H7 (cell line): ENCODE results near the gene MEAK7. TPM values are rescaled to one million over a fixed set of nuclear protein-coding genes. Genes with fewer than 3 reads are reported as not detected.

Source experiments
- DNase-seq: peaks from one replicate; pipeline ENCODE4 v3.0.0; 2012
- H3K27me3 ChIP-seq: 2 replicates; pipeline ENCODE4 v1.6.0; 2011; ENCODE audit warnings: mild to moderate bottlenecking, low read length; ENCODE audit not compliant: control insufficient read depth, insufficient read depth
- H3K36me3 ChIP-seq: replicated peaks from 2 replicates; pipeline ENCODE4 v1.5.1; 2011; ENCODE audit warnings: low read length; ENCODE audit not compliant: control insufficient read depth, insufficient read depth
- H3K4me3 ChIP-seq: 2 replicates; pipeline ENCODE4 v1.5.1; 2011; ENCODE audit warnings: low read depth, mild to moderate bottlenecking, control low read depth, low read length, moderate library complexity; ENCODE audit not compliant: insufficient read depth
- total RNA-seq: library from RNA; depleted of rRNA; stranded (reverse); fragments of >200 nt; shearing (Covaris generic); gene quantifications from 2 replicates; pipeline ENCODE4 v1.2.3, GENCODE V29; 2014

MEAK7 gene
- total RNA-seq, 1 experiment from 2014 or later = 9.2 TPM

- H3K36me3 ChIP-seq = peaks cover 2% of the 10 kb centered on the region
- DNase-seq = no peak
- H3K27me3 ChIP-seq = no peaks in the 10 kb centered on the region
- H3K4me3 ChIP-seq = no peak overlapping the region
Observed at GRCh38 chr16:84481051-84481735, 23.3 kb downstream of the MEAK7 start.

DNA sequence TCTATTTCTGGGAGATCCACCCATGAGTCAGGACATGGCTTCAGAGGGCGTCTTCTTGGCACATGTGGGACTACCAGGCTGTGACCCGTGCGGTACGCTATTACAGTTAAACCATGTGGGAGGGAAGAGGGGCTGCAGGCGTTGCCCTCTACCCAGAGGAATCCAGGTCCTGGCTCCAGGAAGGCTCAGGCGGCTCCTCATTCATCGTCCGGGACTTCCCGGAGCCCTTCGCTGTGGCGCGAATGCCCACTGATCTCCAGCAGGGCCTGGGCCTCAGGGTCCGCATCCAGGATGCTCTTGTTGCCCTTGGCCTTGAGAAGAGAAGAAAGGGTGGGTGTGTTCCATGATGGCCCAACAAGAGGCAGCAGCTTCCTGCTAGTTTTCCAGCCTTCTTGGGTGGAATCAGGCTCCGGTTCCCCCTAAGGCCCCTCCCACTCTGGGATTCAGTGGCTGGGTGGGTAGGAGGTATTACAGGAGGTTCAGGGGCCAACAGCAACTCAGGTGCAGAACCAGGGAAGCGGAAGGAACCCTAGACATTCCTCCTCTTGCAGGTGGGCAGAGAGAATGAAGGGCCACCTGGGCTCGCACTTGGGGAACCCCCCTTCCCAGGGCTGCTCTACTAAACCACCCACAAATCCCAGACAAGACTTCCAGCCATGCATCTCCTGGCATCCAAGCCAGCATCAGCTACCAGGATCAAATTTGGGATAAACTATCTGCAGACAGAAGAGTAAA lies 24.6 kb downstream of the MEAK7 start:
- H3K4me3 ChIP-seq = no peak overlapping the region
- H3K36me3 ChIP-seq = peaks cover 2% of the 10 kb centered on the region
- no peak for DNase-seq
- H3K27me3 ChIP-seq = no peaks in the 10 kb centered on the region

DNA sequence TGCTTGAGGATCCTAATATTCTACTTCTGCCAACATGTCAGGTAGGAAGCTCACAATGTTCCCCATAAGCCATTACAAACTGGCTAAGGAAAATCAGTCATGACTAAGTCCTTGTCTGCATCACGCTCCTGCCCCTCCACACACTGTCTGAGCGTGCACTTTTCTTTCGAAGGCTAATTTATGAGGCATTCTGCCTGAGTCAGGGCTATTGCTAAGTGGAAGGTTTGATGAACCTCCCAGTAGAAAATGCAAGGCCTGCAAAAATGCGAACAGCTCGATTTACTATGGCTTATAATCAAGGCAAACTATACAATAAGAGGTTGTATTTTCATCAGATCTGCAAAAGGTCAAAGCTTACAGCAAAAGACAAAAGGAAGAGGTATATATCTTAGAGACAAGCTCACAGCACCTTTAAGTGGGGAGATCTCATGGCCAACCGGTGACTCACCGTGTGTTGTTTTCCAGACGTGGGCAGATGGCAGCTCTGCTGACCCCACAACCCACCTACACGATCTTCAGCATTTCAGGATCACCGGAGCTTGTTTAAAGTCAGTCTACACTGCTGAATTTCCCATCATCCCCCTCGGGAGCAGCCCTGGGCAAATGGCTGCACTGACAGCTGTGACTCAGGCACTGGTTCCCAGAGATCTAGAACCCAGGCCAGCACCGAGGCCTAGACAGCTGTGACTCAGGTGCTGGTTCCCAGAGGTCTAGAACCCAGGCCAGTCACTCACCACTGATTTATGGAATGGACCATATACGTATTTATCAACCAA lies 26.1 kb downstream of the MEAK7 start:
- Histone ChIP-seq H3K27me3 (no peaks in the 10 kb centered on the region), H3K4me3 (no peak overlapping the region), H3K36me3 (peaks cover 2% of the 10 kb centered on the region)
- no peak for DNase-seq

- Histone ChIP-seq H3K27me3 (no peaks in the 10 kb centered on the region), H3K36me3 (peaks cover 2% of the 10 kb centered on the region), H3K4me3 (no peak overlapping the region)
- no peak for DNase-seq
Observed at GRCh38 chr16:84477661-84478060, 26.8 kb downstream of the MEAK7 start.

- Histone ChIP-seq H3K4me3 (no peak overlapping the region), H3K27me3 (no peaks in the 10 kb centered on the region), H3K36me3 (no peaks in the 10 kb centered on the region; the same call in 1 of the 2 replicates)
- DNase-seq = no peak
Observed at GRCh38 chr16:84476401-84476800, 28.1 kb downstream of the MEAK7 start.

DNA sequence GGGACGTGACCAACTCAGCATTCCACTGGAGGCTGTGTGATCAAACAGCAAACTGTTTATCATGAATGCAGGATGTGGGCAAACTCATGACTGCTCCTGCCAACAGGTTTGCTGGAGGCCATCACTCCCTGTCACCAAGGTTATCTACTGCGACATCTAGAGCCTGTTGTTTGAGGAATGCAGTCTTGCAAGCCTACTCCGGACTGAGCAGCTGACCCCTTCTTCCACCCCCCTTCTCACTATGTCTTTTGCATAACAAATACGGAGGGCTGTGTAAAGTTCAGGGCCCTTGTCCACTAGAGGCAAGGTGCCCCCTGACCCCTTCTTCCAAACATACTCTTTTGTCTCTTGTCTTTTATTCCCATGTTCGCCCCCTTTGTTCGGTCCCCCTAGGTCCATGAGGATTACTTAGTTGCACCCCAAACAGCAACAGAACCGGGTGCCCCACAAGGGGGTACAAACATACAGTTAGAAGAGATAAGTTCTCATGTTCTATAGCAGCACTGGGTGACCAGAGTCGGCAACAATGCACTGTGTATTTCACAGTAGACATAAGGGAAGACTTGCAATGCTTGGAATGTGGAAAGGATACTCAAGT lies 28.7 kb downstream of the MEAK7 start:
- no peaks in the 10 kb centered on the region; the same call in 1 of the 2 replicates for H3K36me3 ChIP-seq
- H3K27me3 ChIP-seq = no peaks in the 10 kb centered on the region
- H3K4me3 ChIP-seq = no peak overlapping the region
- DNase-seq = no peak

GRCh38 chr16:84471966-84472365 lies 32.5 kb downstream of the MEAK7 start:
- no peaks in the 10 kb centered on the region for H3K36me3 ChIP-seq
- H3K4me3 ChIP-seq = no peak overlapping the region
- no peak for DNase-seq

GRCh38 chr16:84471316-84471715 lies 33.1 kb downstream of the MEAK7 start:
- Histone ChIP-seq H3K27me3 (no peaks in the 10 kb centered on the region), H3K4me3 (no peak overlapping the region)

More at GRCh38 chr16:84471966-84472365, 32.5 kb downstream of the MEAK7 start:
- H3K27me3 ChIP-seq = no peaks in the 10 kb centered on the region

GRCh38 chr16:84467709-84468108 lies 36.8 kb downstream of the MEAK7 start:
- H3K4me3 ChIP-seq = no peak overlapping the region
- no peaks in the 10 kb centered on the region for H3K27me3 ChIP-seq
- no peak for DNase-seq
- H3K36me3 ChIP-seq = no peaks in the 10 kb centered on the region

More at GRCh38 chr16:84471316-84471715, 33.1 kb downstream of the MEAK7 start:
- H3K36me3 ChIP-seq = no peaks in the 10 kb centered on the region
- DNase-seq = no peak

DNA sequence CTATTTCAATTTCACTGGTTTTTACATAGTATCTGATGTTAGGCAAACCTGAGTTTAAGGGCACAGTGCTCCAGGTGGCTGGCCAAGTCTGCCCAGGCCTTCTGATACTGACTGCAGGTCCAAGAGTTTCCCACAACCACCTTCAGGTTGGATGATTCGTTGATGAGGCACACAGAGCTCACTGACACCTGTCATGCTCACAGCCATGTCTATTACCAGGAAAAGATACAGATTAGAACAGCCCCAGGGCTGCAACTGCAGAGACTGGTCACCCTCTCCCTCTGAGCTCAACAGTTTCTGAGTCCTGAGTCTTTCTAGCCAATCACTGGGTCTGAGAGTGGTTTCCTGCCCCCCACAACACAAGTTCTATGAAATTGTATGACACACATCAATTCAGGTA lies 37.2 kb downstream of the MEAK7 start:
- Histone ChIP-seq H3K27me3 (no peaks in the 10 kb centered on the region), H3K4me3 (no peak overlapping the region), H3K36me3 (no peaks in the 10 kb centered on the region)
- no peak for DNase-seq

GRCh38 chr16:84466692-84467091 lies 37.8 kb downstream of the MEAK7 start:
- no peak for DNase-seq

DNA sequence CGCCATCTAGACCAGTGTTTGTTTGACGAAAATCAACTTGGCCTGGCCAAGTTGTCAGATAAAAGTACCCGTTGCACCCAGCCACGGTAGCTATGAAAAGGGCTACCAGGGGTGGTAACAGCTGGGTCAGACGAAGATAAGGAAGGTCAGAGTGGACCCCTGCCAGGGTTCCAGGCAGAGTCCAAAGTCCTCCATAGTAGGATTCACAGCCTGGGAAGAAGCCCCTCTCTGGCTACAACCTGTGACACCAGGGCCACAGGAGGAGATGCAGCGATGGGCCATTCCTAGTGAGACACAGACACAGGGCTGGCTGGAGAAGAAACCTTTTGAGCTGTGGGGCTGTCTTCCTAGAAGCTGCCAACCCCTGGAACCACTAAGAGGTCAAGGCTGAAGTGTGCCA lies 39.3 kb downstream of the MEAK7 start:
- Histone ChIP-seq H3K27me3 (no peaks in the 10 kb centered on the region), H3K36me3 (no peaks in the 10 kb centered on the region), H3K4me3 (no peak overlapping the region)
- no peak for DNase-seq

More at GRCh38 chr16:84466692-84467091, 37.8 kb downstream of the MEAK7 start:
- Histone ChIP-seq H3K36me3 (no peaks in the 10 kb centered on the region), H3K4me3 (no peak overlapping the region), H3K27me3 (no peaks in the 10 kb centered on the region)

DNA sequence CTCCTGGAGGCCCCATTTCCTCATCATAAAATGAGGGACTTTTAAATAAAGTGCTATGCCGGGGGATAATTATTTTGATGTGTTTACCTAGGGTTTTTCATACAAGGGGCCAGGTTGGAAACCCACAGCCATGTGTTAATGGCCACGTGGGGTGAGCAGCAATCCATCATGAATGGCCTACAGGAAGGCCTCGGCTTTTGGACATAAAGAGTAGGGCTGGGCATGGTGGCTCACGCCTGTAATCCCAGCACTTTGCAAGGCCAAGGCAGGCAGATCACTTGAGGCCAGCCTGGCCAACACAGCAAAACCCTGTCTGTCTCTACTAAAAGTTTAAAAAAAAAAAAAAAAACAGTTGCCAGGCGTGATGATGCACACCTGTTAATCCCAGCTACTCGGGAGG lies 40.3 kb downstream of the MEAK7 start:
- no peak for DNase-seq
- Histone ChIP-seq H3K4me3 (no peak overlapping the region), H3K27me3 (no peaks in the 10 kb centered on the region), H3K36me3 (no peaks in the 10 kb centered on the region)

DNA sequence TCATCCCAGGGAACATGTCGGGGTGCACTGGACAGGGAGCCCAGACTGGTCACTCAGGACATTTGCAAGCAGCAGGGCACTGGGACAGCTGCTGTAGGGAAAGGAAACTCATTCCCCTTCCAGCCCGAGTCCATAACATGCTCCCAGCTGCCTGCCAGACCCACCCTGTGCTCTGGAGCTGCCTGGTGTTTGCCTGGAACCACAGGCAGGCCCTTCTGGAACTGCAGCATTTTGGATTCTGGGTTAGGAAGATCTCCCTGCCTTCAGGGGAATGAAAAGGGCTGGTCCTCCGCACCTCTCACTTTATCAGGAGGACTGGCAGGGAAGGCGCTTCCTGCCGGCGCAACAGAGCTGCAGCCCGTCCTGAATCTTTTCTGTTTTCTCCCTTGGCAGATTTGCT lies 41.2 kb downstream of the MEAK7 start:
- no peaks in the 10 kb centered on the region for H3K36me3 ChIP-seq
- DNase-seq = no peak
- no peak overlapping the region for H3K4me3 ChIP-seq
- H3K27me3 ChIP-seq = no peaks in the 10 kb centered on the region
